H1 (cell line): ENCODE results near the gene CDK2. TPM values are rescaled to one million over a fixed set of nuclear protein-coding genes. Genes with fewer than 3 reads are reported as not detected.

ENCODE experiments used
- CTCF ChIA-PET: fragments of 300-600 bp; sonication (Branson Sonifier 250); formaldehyde crosslinking; loops from one replicate; lab custom pipeline; 2021; ENCODE audit not compliant: partially characterized antibody; lab: Charles Lee
- POLR2A ChIA-PET: fragments of 300-600 bp; sonication (Branson Sonifier 250); formaldehyde crosslinking; loops from one replicate; lab custom pipeline; 2021; ENCODE audit warnings: inconsistent platforms; ENCODE audit not compliant: partially characterized antibody; lab: Charles Lee
- DNase-seq, 2 experiments: peaks; one replicate each; pipeline versions ENCODE4 v3.0.0 to v3.0.0-alpha.2; 2010 to 2022; ENCODE audit warnings: low spot score in 2 of 2, low read depth in 1 of 2, mixed read lengths in 1 of 2
- FAIRE-seq: peaks from 2 replicates; lab custom pipeline; 2011; peaks lifted over from hg19 to GRCh38; lab: Jason Lieb, UNC
- H2AFZ ChIP-seq: 2 replicates; pipeline ENCODE4 v1.8.1; 2012; ENCODE audit warnings: low read length, inconsistent platforms
- H2AK5ac ChIP-seq: 2 replicates; pipeline ENCODE4 v1.6.1; 2013; ENCODE audit warnings: low read depth, low read length
- H2BK120ac ChIP-seq: replicated peaks from 2 replicates; pipeline ENCODE3; 2013; ENCODE audit warnings: low read depth, low read length, inconsistent platforms
- H2BK12ac ChIP-seq: 2 replicates; pipeline ENCODE4 v1.6.1; 2013; ENCODE audit warnings: low read depth, low read length
- H2BK15ac ChIP-seq: 2 replicates; pipeline ENCODE4 v1.6.1; 2013; ENCODE audit warnings: low read length
- H2BK20ac ChIP-seq: 2 replicates; pipeline ENCODE4 v1.6.1; 2013; ENCODE audit warnings: low read length
- H2BK5ac ChIP-seq: 2 replicates; pipeline ENCODE4 v1.6.1; 2013; ENCODE audit warnings: low read depth, low read length
- H3K14ac ChIP-seq: 2 replicates; pipeline ENCODE4 v1.6.1; 2013; ENCODE audit warnings: inconsistent platforms; ENCODE audit not compliant: insufficient read length
- H3K18ac ChIP-seq: 2 replicates; pipeline ENCODE4 v1.6.1; 2013; ENCODE audit warnings: low read length; ENCODE audit errors: extremely low read depth
- H3K23ac ChIP-seq: 2 replicates; pipeline ENCODE4 v1.6.1; 2013; ENCODE audit warnings: inconsistent platforms; ENCODE audit not compliant: insufficient read length
- H3K23me2 ChIP-seq: 2 replicates; pipeline ENCODE4 v1.6.1; 2013; ENCODE audit warnings: low read depth, low read length
- H3K27ac ChIP-seq: 2 replicates; pipeline ENCODE4 v1.6.1; 2011; ENCODE audit warnings: low read depth, low read length, inconsistent platforms
- H3K27me3 ChIP-seq, 4 experiments: replicated peaks in 1 of 4; 1 replicate in 1 of 4; 2 replicates in 3 of 4; pipeline versions ENCODE4 v1.6.1 to v1.8.1; 2011 to 2013; ENCODE audit warnings: low read length in 3 of 4, mild to moderate bottlenecking in 3 of 4, inconsistent platforms in 2 of 4, mixed read lengths in 2 of 4, moderate library complexity in 1 of 4; ENCODE audit not compliant: control insufficient read depth in 3 of 4, insufficient read depth in 3 of 4; ENCODE audit errors: extremely low read depth in 1 of 4
- H3K36me3 ChIP-seq, 4 experiments: 2 replicates each; pipeline versions ENCODE4 v1.6.1 to v1.8.1; 2011 to 2013; ENCODE audit warnings: mild to moderate bottlenecking in 4 of 4, low read length in 3 of 4, moderate library complexity in 2 of 4, control low read depth in 1 of 4, inconsistent platforms in 1 of 4; ENCODE audit not compliant: insufficient read depth in 4 of 4, control insufficient read depth in 2 of 4
- H3K4ac ChIP-seq: replicated peaks from 2 replicates; pipeline ENCODE3; 2013; ENCODE audit warnings: low read length, low read depth, mixed read lengths, inconsistent platforms; ENCODE audit not compliant: insufficient read length
- H3K4me1 ChIP-seq, 4 experiments: replicated peaks in 1 of 4; 1 replicate in 1 of 4; 2 replicates in 3 of 4; pipeline versions ENCODE4 v1.6.1 to v1.8.1; 2011 to 2013; ENCODE audit warnings: low read length in 3 of 4, inconsistent platforms in 2 of 4, mixed read lengths in 1 of 4; ENCODE audit not compliant: insufficient read depth in 4 of 4, control insufficient read depth in 3 of 4
- H3K4me2 ChIP-seq, 2 experiments: 2 replicates each; pipeline versions ENCODE4 v1.6.1 to v1.8.1; 2011 to 2013; ENCODE audit warnings: low read depth in 2 of 2, low read length in 2 of 2, control low read depth in 1 of 2, inconsistent platforms in 1 of 2, mild to moderate bottlenecking in 1 of 2; ENCODE audit not compliant: insufficient read depth in 1 of 2
- H3K4me3 ChIP-seq, 4 experiments: fragments of 200-600, 300-600 bp in 1 of 4; sonication (generic), shearing (Covaris generic), sonication (Bioruptor Twin) in 1 of 4; 2 replicates each; pipeline versions ENCODE4 v1.5.1 to v1.8.1; 2011 to 2016; ENCODE audit warnings: low read length in 4 of 4, low read depth in 3 of 4, control low read depth in 2 of 4, inconsistent platforms in 2 of 4, mild to moderate bottlenecking in 2 of 4, mixed read lengths in 1 of 4, moderate library complexity in 1 of 4; ENCODE audit not compliant: insufficient read depth in 2 of 4; ENCODE audit errors: extremely low read depth in 1 of 4
- H3K56ac ChIP-seq: replicated peaks from 2 replicates; pipeline ENCODE3; 2013; ENCODE audit warnings: low read depth, mild to moderate bottlenecking, mixed read lengths, low read length, inconsistent platforms; ENCODE audit not compliant: insufficient read length
- H3K79me1 ChIP-seq: 2 replicates; pipeline ENCODE4 v1.6.1; 2013; ENCODE audit warnings: low read depth, low read length, control low read depth
- H3K79me2 ChIP-seq, 2 experiments: 2 replicates each; pipeline versions ENCODE4 v1.6.1 to v1.8.1; 2012 to 2013; ENCODE audit warnings: low read length in 2 of 2, mild to moderate bottlenecking in 2 of 2, inconsistent platforms in 1 of 2; ENCODE audit not compliant: insufficient read depth in 2 of 2, control insufficient read depth in 1 of 2
- H3K9ac ChIP-seq, 4 experiments: replicated peaks in 1 of 4; 1 replicate in 1 of 4; 2 replicates in 3 of 4; pipeline versions ENCODE4 v1.6.1 to v1.8.1; 2011 to 2013; ENCODE audit warnings: low read depth in 3 of 4, low read length in 3 of 4, control low read depth in 2 of 4, mild to moderate bottlenecking in 2 of 4, moderate library complexity in 2 of 4, inconsistent platforms in 1 of 4; ENCODE audit errors: extremely low read depth in 1 of 4
- H3K9me3 ChIP-seq, 2 experiments: 2 replicates each; pipeline versions ENCODE4 v1.6.1 to v1.8.1; 2012 to 2013; ENCODE audit warnings: mild to moderate bottlenecking in 2 of 2, moderate library complexity in 2 of 2, control low read depth in 1 of 2, inconsistent platforms in 1 of 2, low read depth in 1 of 2, low read length in 1 of 2, mixed read lengths in 1 of 2; ENCODE audit not compliant: insufficient read depth in 2 of 2
- H4K20me1 ChIP-seq, 2 experiments: replicated peaks in 1 of 2; 2 replicates each; pipeline versions ENCODE3 to v1.8.1; 2011 to 2013; ENCODE audit warnings: inconsistent platforms in 2 of 2, low read length in 2 of 2, mild to moderate bottlenecking in 1 of 2; ENCODE audit not compliant: insufficient read depth in 2 of 2, control insufficient read depth in 1 of 2
- H4K5ac ChIP-seq: 2 replicates; pipeline ENCODE4 v1.6.1; 2013; ENCODE audit warnings: low read length, low read depth, mixed read lengths, inconsistent platforms; ENCODE audit not compliant: insufficient read length
- H4K8ac ChIP-seq: 2 replicates; pipeline ENCODE4 v1.8.0; 2013; ENCODE audit warnings: mild to moderate bottlenecking, moderate library complexity, low read length, inconsistent platforms; ENCODE audit not compliant: insufficient read depth; ENCODE audit errors: extremely low read depth
- H4K91ac ChIP-seq: replicated peaks from 2 replicates; pipeline ENCODE3; 2013; ENCODE audit warnings: low read length, mixed read lengths, inconsistent platforms; ENCODE audit not compliant: insufficient read length
- CBX5 ChIP-seq: fragments of 300-800, 300-1000 bp; sonication (generic); IDR thresholded peaks from 2 replicates; pipeline ENCODE4 v1.7.1; 2016; ENCODE audit warnings: antibody characterized with exemption, low read length, low read depth
- CHD2 ChIP-seq: IDR thresholded peaks from 2 replicates; pipeline ENCODE4 v1.6.1; 2012; ENCODE audit warnings: low read length, improper control_type of control experiment
- HDAC2 ChIP-seq, 2 experiments: fragments of 300-600 bp in 1 of 2; sonication (generic) in 1 of 2; IDR thresholded peaks; 2 replicates each; pipeline ENCODE4 v1.6.1; 2011 to 2012; ENCODE audit warnings: low read depth in 2 of 2, low read length in 2 of 2, mild to moderate bottlenecking in 2 of 2, moderate library complexity in 2 of 2, borderline replicate concordance in 1 of 2, inconsistent platforms in 1 of 2
- KDM4A ChIP-seq: IDR thresholded peaks from one replicate; pipeline ENCODE4 v1.7.1; 2012; ENCODE audit warnings: low read depth, mild to moderate bottlenecking, moderate library complexity, low read length, inconsistent platforms; ENCODE audit not compliant: severe bottlenecking
- NANOG ChIP-seq: IDR thresholded peaks from 2 replicates; pipeline ENCODE4 v1.6.1; 2011; ENCODE audit warnings: low read length, low read depth, mild to moderate bottlenecking, inconsistent platforms; ENCODE audit not compliant: insufficient read depth, poor library complexity, severe bottlenecking
- POLR2A ChIP-seq, 2 experiments: IDR thresholded peaks; 1 replicate in 1 of 2; 2 replicates in 1 of 2; pipeline ENCODE4 v1.6.1; 2011; ENCODE audit warnings: low read depth in 2 of 2, low read length in 2 of 2, mild to moderate bottlenecking in 2 of 2; ENCODE audit errors: control extremely low read depth in 1 of 2
- RNF2 ChIP-seq: fragments of 200-900, 300-1000 bp; sonication (generic); IDR thresholded peaks from 2 replicates; pipeline ENCODE4 v1.7.1; 2016; ENCODE audit warnings: borderline replicate concordance, low read depth, mild to moderate bottlenecking, antibody characterized with exemption, low read length; ENCODE audit not compliant: poor library complexity, severe bottlenecking; ENCODE audit errors: missing control alignments
- WGBS, 2 experiments: shearing (Covaris generic) in 1 of 2; methylation state at CpG; one replicate each; pipeline versions ENCODE4 v1.1.6 to v1.1.7; 2013 to 2015; ENCODE audit warnings: low lambda C conversion rate in 2 of 2, mixed read lengths in 2 of 2, inconsistent platforms in 1 of 2, low coverage in 1 of 2, missing lambda C conversion rate in 1 of 2; ENCODE audit not compliant: insufficient replicate concordance in 2 of 2, insufficient coverage in 1 of 2, insufficient read length in 1 of 2; ENCODE audit errors: extremely low coverage in 1 of 2, missing lambda C conversion rate in 1 of 2; 5-methylcytosine and 5-hydroxymethylcytosine counted together
- polyA plus RNA-seq, 7 experiments: library from polyadenylated mRNA; depleted of rRNA in 3 of 7; stranded (reverse) in 5 of 7; unstranded in 2 of 7; fragments of >200 nt in 5 of 7; fragments of 200-250 nt in 2 of 7; gene quantifications; 1 replicate in 5 of 7; 2 replicates in 1 of 7; 4 replicates in 1 of 7; pipeline versions ENCODE4 v1.2.1 to v1.2.3, GENCODE V29; 2011 to 2013; ENCODE audit warnings: missing spikeins in 2 of 7, mixed read lengths in 2 of 7
- total RNA-seq: library from RNA; stranded (reverse); fragmentation: NEBNext Ultra II Directional; extraction: Animal tissue kit (Norgen Biotek cat#: 25700); gene quantifications from 2 replicates; pipeline ENCODE4 v1.2.1, GENCODE V29; 2021
- TF ChIP-seq, protein P1 (sequence below): IDR thresholded peaks from 2 replicates; pipeline ENCODE4 v1.6.1; 2011; ENCODE audit warnings: low read depth, mild to moderate bottlenecking, low read length; ENCODE audit not compliant: insufficient read depth
- TF ChIP-seq, protein P2 (sequence below): IDR thresholded peaks from 2 replicates; pipeline ENCODE4 v1.6.1; 2011; ENCODE audit warnings: low read length, improper control_type of control experiment
- TF ChIP-seq, protein P3 (sequence below): IDR thresholded peaks from 2 replicates; pipeline ENCODE4 v1.6.1; 2012; ENCODE audit warnings: inconsistent platforms

Gene CDK2
- total and polyA plus RNA-seq, 2 of the 8 experiments (the other 6 are each of a cell fraction or from before 2014, with no cell fraction given): 39.4 to 42.5 TPM

DNA sequence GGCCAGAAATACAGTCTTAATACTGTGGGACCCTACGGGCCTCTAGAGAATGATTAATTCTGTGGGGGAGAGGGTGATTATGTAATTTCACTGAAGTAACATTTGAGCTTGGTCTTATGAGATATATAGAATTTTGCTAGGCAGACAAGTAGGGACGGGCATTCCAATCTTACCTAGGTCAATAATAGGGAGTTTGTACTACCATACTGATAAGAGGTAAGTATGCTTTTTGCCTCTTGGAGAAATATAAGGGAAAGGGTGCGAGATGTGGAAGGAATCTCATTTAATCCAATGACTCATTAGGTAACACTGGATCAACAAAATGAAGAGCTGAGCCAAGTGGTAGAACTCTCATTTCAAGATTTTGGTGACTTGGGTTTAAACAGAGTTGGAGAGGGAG lies 12.4 kb downstream of the CDK2 start:
- FAIRE-seq (no peak), DNase-seq (no peak)
- H3K18ac ChIP-seq: no peak overlapping the region
- H3K23me2 ChIP-seq: peaks cover 3% of the 10 kb centered on the region; the same call in 1 of the 2 replicates
- H3K79me1 ChIP-seq: peaks cover 2% of the 10 kb centered on the region
- peaks cover 2% of the 10 kb centered on the region in 2 experiments for H4K20me1 ChIP-seq
- no peak overlapping the region for H2BK20ac ChIP-seq
- H3K79me2 ChIP-seq: peaks cover 0 to 36% of the 10 kb centered on the region in 2 experiments; a peak in 3 of 4 replicates
- H2BK15ac ChIP-seq: no peak overlapping the region
- H2BK12ac ChIP-seq: no peak overlapping the region
- H3K4me3 ChIP-seq: no peak overlapping the region
- no peak overlapping the region for H3K27ac ChIP-seq
- no peaks in the 10 kb centered on the region for H3K9me3 ChIP-seq
- 89% methylated on average over 3 of the region's 3 CpGs; no CpG with 5 or more reads in 1 of the 2 experiments for whole genome bisulfite sequencing, 2 experiments
- no peak overlapping the region for H3K4me2 ChIP-seq
- H2BK5ac ChIP-seq: no peak overlapping the region
- H4K91ac ChIP-seq: no peak overlapping the region
- H3K4me1 ChIP-seq: no peaks in the 10 kb centered on the region; a peak in 1 of 7 replicates
- H3K23ac ChIP-seq: no peak overlapping the region
- H3K14ac ChIP-seq: no peak overlapping the region
- ChIA-PET POLR2A (interaction anchor here (1.4 kb wide), 1 partner anchor 40 kb away, joined by 3 read pairs; no protein-coding TSS in a partner anchor), CTCF (interaction anchor here (1.2 to 1.3 kb wide), 2 partner anchors 17 to 49 kb away, joined by 3 to 7 read pairs; no protein-coding TSS in a partner anchor)
- no peak overlapping the region for H2AK5ac ChIP-seq
- no peak overlapping the region for H3K56ac ChIP-seq
- no peaks in the 10 kb centered on the region for H3K27me3 ChIP-seq
- H3K36me3 ChIP-seq: peaks cover 0 to 18% (median under 1%) of the 10 kb centered on the region in 4 experiments; a peak in 4 of 8 replicates
- no peak overlapping the region for H2BK120ac ChIP-seq
- H4K8ac ChIP-seq: no peak overlapping the region
- no peak overlapping the region for H4K5ac ChIP-seq
- H2AFZ ChIP-seq: no peak overlapping the region
- no peak overlapping the region for H3K9ac ChIP-seq
- H3K4ac ChIP-seq: no peak overlapping the region
- TF ChIP-seq RNF2 (no peak), HDAC2 (IDR thresholded peaks at IDR 0.05; ENCODE audit: borderline replicate concordance in 1 of 2, low read depth in 2 of 2, low read length in 2 of 2) (no peak), CBX5 (no peak), CHD2 (no peak), KDM4A (no peak), NANOG (no peak), POLR2A (IDR thresholded peaks at IDR 0.05; ENCODE audit: control extremely low read depth in 1 of 2, low read depth in 2 of 2, low read length in 2 of 2) (no peak)
- TF ChIP-seq, protein P1, sequence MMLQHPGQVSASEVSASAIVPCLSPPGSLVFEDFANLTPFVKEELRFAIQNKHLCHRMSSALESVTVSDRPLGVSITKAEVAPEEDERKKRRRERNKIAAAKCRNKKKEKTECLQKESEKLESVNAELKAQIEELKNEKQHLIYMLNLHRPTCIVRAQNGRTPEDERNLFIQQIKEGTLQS: no peak
- TF ChIP-seq, protein P2, sequence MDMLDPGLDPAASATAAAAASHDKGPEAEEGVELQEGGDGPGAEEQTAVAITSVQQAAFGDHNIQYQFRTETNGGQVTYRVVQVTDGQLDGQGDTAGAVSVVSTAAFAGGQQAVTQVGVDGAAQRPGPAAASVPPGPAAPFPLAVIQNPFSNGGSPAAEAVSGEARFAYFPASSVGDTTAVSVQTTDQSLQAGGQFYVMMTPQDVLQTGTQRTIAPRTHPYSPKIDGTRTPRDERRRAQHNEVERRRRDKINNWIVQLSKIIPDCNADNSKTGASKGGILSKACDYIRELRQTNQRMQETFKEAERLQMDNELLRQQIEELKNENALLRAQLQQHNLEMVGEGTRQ: no peak
- TF ChIP-seq, protein P3, sequence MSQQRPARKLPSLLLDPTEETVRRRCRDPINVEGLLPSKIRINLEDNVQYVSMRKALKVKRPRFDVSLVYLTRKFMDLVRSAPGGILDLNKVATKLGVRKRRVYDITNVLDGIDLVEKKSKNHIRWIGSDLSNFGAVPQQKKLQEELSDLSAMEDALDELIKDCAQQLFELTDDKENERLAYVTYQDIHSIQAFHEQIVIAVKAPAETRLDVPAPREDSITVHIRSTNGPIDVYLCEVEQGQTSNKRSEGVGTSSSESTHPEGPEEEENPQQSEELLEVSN: no peak
